WERI-Rb-1 (cell line): ENCODE data around the gene ETV1.

ENCODE experiments used
- DNase-seq: peaks from one replicate; pipeline ENCODE4 v3.0.0-alpha.2; 2020
- H3K27ac ChIP-seq: fragments of 250-450 bp; sonication (Bioruptor Pico); 2 replicates; pipeline ENCODE4 v1.5.1; 2020; ENCODE audit warnings: mild to moderate bottlenecking, moderate library complexity
- H3K27me3 ChIP-seq: fragments of 250-450 bp; sonication (Bioruptor Pico); 2 replicates; pipeline ENCODE4 v1.5.1; 2021; ENCODE audit warnings: mild to moderate bottlenecking, low read depth, moderate library complexity; ENCODE audit not compliant: insufficient read depth, severe bottlenecking
- H3K36me3 ChIP-seq: fragments of 250-450 bp; sonication (Bioruptor Pico); 2 replicates; pipeline ENCODE4 v1.5.1; 2020; ENCODE audit warnings: mild to moderate bottlenecking, moderate library complexity
- H3K4me3 ChIP-seq: 2 replicates; pipeline ENCODE4 v1.5.1; 2011; ENCODE audit warnings: low read depth, mild to moderate bottlenecking, control low read depth, low read length
- H3K9me3 ChIP-seq: fragments of 250-450 bp; sonication (Bioruptor Pico); 2 replicates; pipeline ENCODE4 v1.5.1; 2021; ENCODE audit warnings: mild to moderate bottlenecking, moderate library complexity; ENCODE audit not compliant: severe bottlenecking
- CTCF ChIP-seq: IDR thresholded peaks from 2 replicates; pipeline ENCODE4 v1.5.1; 2011; ENCODE audit warnings: low read depth, mild to moderate bottlenecking, control low read depth, inconsistent platforms, low read length

ETV1 gene

GRCh38 chr7:13910805-13911551, 78.5 kb downstream of the ETV1 start:
- no peak for DNase-seq
- H3K27ac ChIP-seq = no peak overlapping the region
- no peaks in the 10 kb centered on the region for H3K36me3 ChIP-seq
- H3K4me3 ChIP-seq = no peak overlapping the region
- no peak for TF ChIP-seq CTCF
- no peaks in the 10 kb centered on the region for H3K27me3 ChIP-seq
- no peaks in the 10 kb centered on the region for H3K9me3 ChIP-seq

GRCh38 chr7:13908667-13909397, 80.6 kb downstream of the ETV1 start:
- no peaks in the 10 kb centered on the region for H3K27me3 ChIP-seq
- no peak overlapping the region for H3K4me3 ChIP-seq
- H3K9me3 ChIP-seq = no peaks in the 10 kb centered on the region
- TF ChIP-seq CTCF = no peak
- DNase-seq = no peak
- H3K36me3 ChIP-seq = no peaks in the 10 kb centered on the region
- no peak overlapping the region for H3K27ac ChIP-seq

GRCh38 chr7:13907831-13908230, 81.6 kb downstream of the ETV1 start:
- no peak for DNase-seq
- no peak overlapping the region for H3K27ac ChIP-seq
- no peak for TF ChIP-seq CTCF
- no peaks in the 10 kb centered on the region for H3K36me3 ChIP-seq
- H3K27me3 ChIP-seq = no peaks in the 10 kb centered on the region
- no peaks in the 10 kb centered on the region for H3K9me3 ChIP-seq
- H3K4me3 ChIP-seq = no peak overlapping the region

GRCh38 chr7:13904689-13905088, 84.8 kb downstream of the ETV1 start:
- DNase-seq = no peak
- H3K9me3 ChIP-seq = no peaks in the 10 kb centered on the region

GRCh38 chr7:13904007-13904406, 85.5 kb downstream of the ETV1 start:
- Histone ChIP-seq H3K27me3 (no peaks in the 10 kb centered on the region), H3K36me3 (no peaks in the 10 kb centered on the region), H3K27ac (no peak overlapping the region), H3K9me3 (no peaks in the 10 kb centered on the region), H3K4me3 (no peak overlapping the region)
- no peak for DNase-seq
- TF ChIP-seq CTCF = no peak

More at GRCh38 chr7:13904689-13905088, 84.8 kb downstream of the ETV1 start:
- Histone ChIP-seq H3K27me3 (no peaks in the 10 kb centered on the region), H3K36me3 (no peaks in the 10 kb centered on the region), H3K27ac (no peak overlapping the region), H3K4me3 (no peak overlapping the region)
- no peak for TF ChIP-seq CTCF
